SIG-M5 (cell line): ENCODE measurements around the gene ETV6.

Source experiments
- DNase-seq: peaks from one replicate; lab custom pipeline; 2025; lab: John Stamatoyannopoulos, UW

The ETV6 gene

DNA sequence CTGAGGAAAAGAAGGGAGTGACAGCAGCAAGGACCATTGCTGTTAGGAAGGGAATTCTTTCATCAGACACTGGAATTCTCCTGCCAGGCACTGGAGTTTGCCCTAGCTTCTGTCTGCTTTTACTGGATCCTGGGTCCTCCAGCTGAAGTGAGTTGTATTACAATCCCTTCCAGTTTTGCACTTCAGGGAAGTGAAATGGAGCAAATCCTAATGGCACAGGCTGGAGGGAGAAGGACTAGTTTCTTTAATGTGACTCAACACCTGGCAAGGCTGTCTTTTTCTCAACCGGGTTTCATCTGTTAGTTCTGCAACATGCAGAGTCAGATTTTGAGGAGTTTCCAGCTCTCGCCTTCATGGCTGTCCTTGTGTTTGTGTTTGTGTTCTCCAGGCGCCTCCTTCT is 45.8 kb downstream of the ETV6 start:
- DNase-seq = no peak

GRCh38 chr12:11696084-11696483 is 46.6 kb downstream of the ETV6 start:
- DNase-seq = no peak

- no peak for DNase-seq
Measured at GRCh38 chr12:11697131-11697530, 47.7 kb downstream of the ETV6 start.

- no peak for DNase-seq
Measured at GRCh38 chr12:11697670-11698387, 48.4 kb downstream of the ETV6 start.

DNA sequence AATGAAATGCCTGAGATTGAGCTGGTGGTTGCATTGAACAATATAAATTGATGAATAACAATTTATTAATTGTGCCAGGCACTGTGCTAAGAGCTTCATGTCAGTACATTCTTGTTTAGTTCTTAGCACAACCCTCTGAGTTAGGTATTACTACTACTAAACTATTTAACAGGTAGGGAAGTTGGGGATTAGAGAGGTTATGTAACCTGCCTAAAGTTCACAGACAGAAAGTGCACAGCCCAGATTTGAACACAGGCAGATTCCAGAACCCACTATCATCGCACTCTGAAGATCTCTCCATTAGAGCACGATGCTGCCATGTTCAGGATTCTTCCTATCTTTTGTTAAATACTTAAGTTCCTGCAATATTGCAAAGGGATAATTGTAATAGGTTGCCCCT is 49.3 kb downstream of the ETV6 start:
- no peak for DNase-seq

DNA sequence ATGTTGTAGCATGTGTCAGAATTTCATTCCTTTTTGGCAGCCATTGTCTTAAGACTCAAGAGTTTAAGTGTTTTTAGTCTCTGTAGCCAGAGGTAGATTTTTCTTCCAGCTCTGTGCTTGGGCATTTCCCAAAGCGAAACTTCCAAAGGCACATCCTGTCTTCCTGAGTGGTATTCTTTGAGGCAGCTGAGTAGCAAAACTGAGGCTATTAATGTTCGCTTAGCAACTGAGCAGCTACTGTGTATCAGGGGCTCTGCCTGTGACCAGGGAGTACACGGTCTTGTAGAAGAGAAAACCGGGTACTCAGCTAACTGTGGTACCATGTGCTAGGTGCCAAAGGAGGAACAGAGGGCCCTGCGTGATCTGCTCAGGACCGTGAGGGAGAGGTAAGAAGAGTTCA is 52.0 kb downstream of the ETV6 start:
- DNase-seq = no peak

DNA sequence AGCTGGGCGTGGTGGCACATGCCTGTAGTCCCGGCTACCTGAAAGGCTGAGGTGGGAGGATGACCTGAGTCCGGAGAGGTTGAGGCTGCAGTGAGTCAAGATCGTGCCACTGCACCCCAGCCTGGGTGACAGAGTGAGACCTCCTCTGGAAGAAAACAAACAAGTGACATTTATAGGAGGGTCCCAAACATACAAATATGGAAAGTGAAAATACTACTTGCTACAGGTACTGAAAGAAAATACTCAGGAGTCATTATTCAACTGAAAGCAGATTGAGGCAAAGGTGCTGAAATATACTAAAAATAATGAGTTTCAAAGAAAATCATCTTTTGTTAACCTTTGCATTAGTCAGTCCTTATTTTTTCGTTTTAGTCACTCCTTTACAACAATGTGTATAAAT is 53.5 kb downstream of the ETV6 start:
- DNase-seq = no peak

DNA sequence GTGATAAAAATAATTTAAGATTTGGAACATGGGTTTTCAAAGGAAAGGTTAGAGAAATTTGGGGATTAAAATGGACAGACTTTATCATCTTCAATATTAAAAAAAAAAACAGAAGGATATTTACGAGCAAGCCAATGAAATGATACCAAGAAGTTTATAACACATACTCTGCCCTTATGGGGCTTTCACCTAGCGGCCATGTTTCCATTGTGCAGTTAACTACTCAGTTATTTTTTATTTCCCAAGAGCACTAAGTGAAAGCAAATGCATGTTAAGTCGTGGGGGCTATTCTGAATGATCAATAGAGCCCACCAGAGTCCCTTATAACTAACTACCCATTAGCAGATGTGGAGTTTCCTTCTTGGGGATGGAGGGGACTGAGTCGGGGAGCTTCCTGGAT is 53.9 kb downstream of the ETV6 start:
- no peak for DNase-seq

- DNase-seq = no peak
Measured at GRCh38 chr12:11704089-11704488, 54.6 kb downstream of the ETV6 start.

DNA sequence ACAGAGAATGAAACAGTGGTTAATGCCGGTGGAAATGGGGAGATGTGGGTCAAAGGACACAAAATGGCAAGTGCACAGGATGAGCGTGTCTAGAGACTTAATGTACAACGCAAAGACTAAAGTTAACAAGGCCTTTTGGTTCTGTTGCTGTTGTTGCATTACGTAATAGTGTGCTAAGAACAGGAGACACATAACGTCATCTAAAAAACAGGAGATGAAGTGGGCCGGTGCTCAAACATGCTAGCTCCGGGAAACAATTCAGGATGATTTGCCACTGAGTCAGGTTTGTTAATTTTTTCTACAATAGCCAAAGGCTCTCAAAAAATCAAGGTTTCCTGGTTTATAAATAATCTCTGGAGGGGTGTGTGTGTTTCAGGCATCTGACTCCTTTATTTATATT is 55.5 kb downstream of the ETV6 start:
- DNase-seq = no peak

- DNase-seq = no peak
Measured at GRCh38 chr12:11706509-11707379, 57.3 kb downstream of the ETV6 start.

GRCh38 chr12:11707535-11707934 is 58.1 kb downstream of the ETV6 start:
- no peak for DNase-seq

GRCh38 chr12:11709513-11709912 is 60.0 kb downstream of the ETV6 start:
- no peak for DNase-seq

- no peak for DNase-seq
Measured at GRCh38 chr12:11710431-11710830, 61.0 kb downstream of the ETV6 start.

GRCh38 chr12:11710906-11711305 is 61.4 kb downstream of the ETV6 start:
- DNase-seq = no peak

GRCh38 chr12:11711651-11712327 is 62.3 kb downstream of the ETV6 start:
- DNase-seq = no peak

DNA sequence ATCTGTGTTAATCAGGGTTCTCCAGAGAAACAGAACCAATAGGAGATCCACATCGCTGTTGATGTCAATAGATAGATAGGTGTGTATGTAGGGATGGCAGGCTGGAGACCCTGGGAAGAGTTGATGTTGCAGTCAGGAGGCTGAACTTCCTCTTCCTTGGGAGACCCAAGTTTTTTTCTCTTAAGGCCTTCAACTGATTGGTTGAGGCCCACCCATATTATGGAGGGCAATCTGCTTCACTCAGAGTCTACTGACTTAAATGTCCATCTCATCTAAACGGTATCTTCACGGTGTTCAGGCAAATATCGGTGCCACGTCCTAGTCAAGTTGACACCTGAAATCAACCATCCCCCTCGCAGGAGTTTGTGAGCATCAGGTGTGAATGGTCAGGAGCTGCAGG is 63.0 kb downstream of the ETV6 start:
- no peak for DNase-seq

DNA sequence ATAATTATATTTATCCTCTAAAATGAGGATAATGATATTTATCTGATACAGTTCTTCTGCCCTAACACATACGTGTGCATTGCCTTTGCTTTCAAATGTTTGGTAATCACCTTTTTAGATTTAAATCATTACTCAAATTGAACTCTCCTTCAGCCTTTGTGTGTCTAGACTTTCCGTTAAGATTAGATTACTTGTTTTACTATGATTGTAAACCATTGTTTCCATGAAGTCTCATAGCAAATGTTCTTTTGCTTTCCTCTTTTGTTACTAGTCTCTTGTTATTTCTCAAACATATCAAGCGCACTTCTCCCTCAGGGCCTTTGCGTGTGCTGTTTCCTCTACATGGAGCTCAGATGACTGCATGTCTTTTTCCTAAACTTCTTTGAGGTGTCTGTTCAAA is 63.7 kb downstream of the ETV6 start:
- DNase-seq = no peak

- no peak for DNase-seq
Measured at GRCh38 chr12:11714626-11715025, 65.2 kb downstream of the ETV6 start.

DNA sequence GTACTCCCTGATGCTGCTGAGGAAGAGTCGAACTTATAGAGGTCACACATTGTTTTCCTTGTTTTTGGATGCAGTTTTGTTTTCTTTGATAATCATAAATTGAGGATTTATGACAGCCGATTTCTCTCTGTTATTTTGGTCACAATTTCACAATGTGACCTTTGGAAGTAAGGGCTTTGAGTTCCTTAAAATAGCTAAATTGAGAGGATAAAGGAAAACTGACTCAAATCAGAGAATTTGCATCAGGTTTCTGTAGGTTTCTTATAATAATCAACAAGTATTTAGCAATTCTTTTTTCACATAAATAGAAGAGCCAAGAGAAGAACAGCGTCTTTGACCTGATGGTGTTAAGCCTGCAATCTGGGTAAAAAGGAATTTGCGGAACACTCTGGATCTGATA is 66.1 kb downstream of the ETV6 start:
- no peak for DNase-seq

GRCh38 chr12:11716794-11717518 is 67.5 kb downstream of the ETV6 start:
- DNase-seq = no peak

DNA sequence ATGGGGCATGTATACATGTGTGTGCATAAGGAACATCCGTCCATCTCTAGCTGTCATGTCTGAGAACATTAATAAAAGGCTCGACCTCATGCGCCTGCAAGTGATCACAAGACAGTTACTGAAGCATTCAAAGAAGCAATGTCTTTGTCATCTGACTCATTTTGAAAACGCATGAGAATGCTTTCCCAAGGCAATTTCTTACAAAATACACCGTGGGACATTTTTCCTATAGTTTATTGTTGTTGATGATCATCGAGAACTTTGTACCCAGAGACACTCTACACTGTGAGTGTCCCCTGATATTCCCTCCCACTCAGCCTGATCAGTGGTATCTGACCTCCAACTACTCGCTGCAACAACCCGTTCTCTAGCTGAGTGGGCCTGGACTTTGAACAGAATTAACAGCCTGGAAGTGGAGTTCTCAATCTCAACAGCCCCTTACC is 68.1 kb downstream of the ETV6 start:
- no peak for DNase-seq
